GM21786 (cell line): ENCODE results near the gene ORAI1.

ENCODE experiments used
- ATAC-seq: cut with Tn5 transposase; IDR thresholded peaks from one replicate; pipeline ENCODE4 v1.9.1; 2021; ENCODE audit not compliant: unreplicated experiment

The ORAI1 gene

DNA sequence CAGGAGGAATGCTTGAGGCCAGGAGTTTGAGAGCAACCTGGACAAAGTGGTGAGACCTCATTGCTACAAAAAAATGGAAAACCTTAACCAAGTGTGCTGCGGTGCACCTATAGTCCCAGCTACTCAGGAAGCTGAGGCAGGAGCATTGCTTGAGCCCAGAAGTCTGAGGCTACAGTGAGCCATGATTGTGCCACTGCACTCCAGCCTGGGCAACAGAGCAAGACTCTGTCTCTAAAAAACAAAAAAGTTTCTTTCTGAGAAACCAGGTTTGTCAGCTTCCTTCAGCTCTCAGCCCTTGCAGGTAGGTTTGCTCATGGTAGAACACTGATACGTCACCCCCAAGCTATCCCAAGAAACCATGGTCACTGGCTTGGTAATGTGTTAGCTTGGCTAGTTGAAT lies 63.1 kb downstream of the ORAI1 start:
- no peak for ATAC-seq
